HG02798 (cell line): Measurements from ENCODE around the gene RNF44.
"Not testable (repeated sequence)": the region's sequence is repeated elsewhere in the genome, so short reads cannot be mapped to it uniquely, and the experiment has no call there.

ENCODE experiments used
- ATAC-seq: cut with Tn5 transposase; IDR thresholded peaks from one replicate; pipeline ENCODE4 v1.9.1; 2021; ENCODE audit warnings: mild to moderate bottlenecking; ENCODE audit not compliant: unreplicated experiment, poor library complexity

Gene RNF44

GRCh38 chr5:176489077-176489476 is 48.1 kb downstream of the RNF44 start:
- no peak for ATAC-seq

- ATAC-seq: not testable (repeated sequence)
Measured at GRCh38 chr5:176487160-176487559, 50.0 kb downstream of the RNF44 start.

GRCh38 chr5:176486189-176486757 is 50.9 kb downstream of the RNF44 start:
- ATAC-seq: no peak

- ATAC-seq: no peak
Measured at GRCh38 chr5:176485176-176485575, 52.0 kb downstream of the RNF44 start.

- ATAC-seq: no peak
Measured at GRCh38 chr5:176481711-176482110, 55.5 kb downstream of the RNF44 start.
